DOHH2 (cell line): ENCODE measurements around the gene SYTL1.

Experiments
- H3F3A ChIP-seq: fragments of 200-600 bp; sonication (generic), shearing (Covaris generic); 2 replicates; pipeline ENCODE4 v1.6.0; 2016; ENCODE audit warnings: antibody characterized with exemption, mild to moderate bottlenecking; ENCODE audit not compliant: control insufficient read depth, insufficient read depth
- H3K27ac ChIP-seq: fragments of 200-600 bp; sonication (generic); 2 replicates; pipeline ENCODE4 v1.5.1; 2014; ENCODE audit warnings: low read depth, mild to moderate bottlenecking, low read length, moderate library complexity
- H3K27me3 ChIP-seq: fragments of 200-600 bp; sonication (generic); 2 replicates; pipeline ENCODE4 v1.6.1; 2014; ENCODE audit warnings: mild to moderate bottlenecking, low read length, mixed read lengths; ENCODE audit not compliant: control insufficient read depth
- H3K36me3 ChIP-seq: fragments of 200-600 bp; sonication (generic); 2 replicates; pipeline ENCODE4 v1.6.1; 2014; ENCODE audit warnings: mild to moderate bottlenecking, low read length, moderate library complexity, mixed read lengths; ENCODE audit not compliant: control insufficient read depth
- H3K4me1 ChIP-seq: fragments of 200-600 bp; sonication (generic); 2 replicates; pipeline ENCODE4 v1.6.1; 2014; ENCODE audit warnings: mild to moderate bottlenecking, low read length, mixed read lengths; ENCODE audit not compliant: control insufficient read depth
- H3K4me2 ChIP-seq: fragments of 200-600 bp; sonication (generic); 2 replicates; pipeline ENCODE4 v1.6.0; 2014; ENCODE audit warnings: mild to moderate bottlenecking, low read length, moderate library complexity
- H3K4me3 ChIP-seq: fragments of 200-600 bp; sonication (generic); 2 replicates; pipeline ENCODE4 v1.5.1; 2014; ENCODE audit warnings: mild to moderate bottlenecking, low read length, mixed read lengths
- H3K79me2 ChIP-seq: fragments of 200-600 bp; sonication (generic); 2 replicates; pipeline ENCODE4 v1.6.1; 2014; ENCODE audit warnings: mild to moderate bottlenecking, low read length, mixed read lengths; ENCODE audit not compliant: control insufficient read depth
- H3K9me2 ChIP-seq: fragments of 200-600 bp; sonication (generic); replicated peaks from 2 replicates; pipeline ENCODE4 v1.6.1; 2014; ENCODE audit warnings: mild to moderate bottlenecking, low read length, mixed read lengths; ENCODE audit not compliant: control insufficient read depth
- H3K9me3 ChIP-seq: fragments of 200-600 bp; sonication (generic); 2 replicates; pipeline ENCODE4 v1.6.1; 2014; ENCODE audit warnings: antibody characterized with exemption, low read length, mixed read lengths; ENCODE audit not compliant: control insufficient read depth, insufficient read depth
- H4K20me1 ChIP-seq: fragments of 200-600 bp; sonication (generic); 2 replicates; pipeline ENCODE4 v1.6.0; 2014; ENCODE audit warnings: low read depth, mild to moderate bottlenecking, antibody characterized with exemption, low read length, moderate library complexity; ENCODE audit not compliant: control insufficient read depth, insufficient read depth
- EZH2phosphoT487 ChIP-seq: fragments of 200-600 bp; sonication (generic); IDR thresholded peaks from 2 replicates; pipeline ENCODE4 v1.6.1; 2017; ENCODE audit warnings: borderline replicate concordance, mild to moderate bottlenecking, antibody characterized with exemption, low read length, moderate library complexity, mixed read lengths
- TF ChIP-seq, protein P1 (sequence below): fragments of 200-600 bp; sonication (generic); IDR thresholded peaks from one replicate; pipeline ENCODE4 v1.5.1; 2014; ENCODE audit warnings: antibody characterized with exemption, mild to moderate bottlenecking, low read depth, low read length; ENCODE audit not compliant: poor library complexity, severe bottlenecking

Gene SYTL1

DNA sequence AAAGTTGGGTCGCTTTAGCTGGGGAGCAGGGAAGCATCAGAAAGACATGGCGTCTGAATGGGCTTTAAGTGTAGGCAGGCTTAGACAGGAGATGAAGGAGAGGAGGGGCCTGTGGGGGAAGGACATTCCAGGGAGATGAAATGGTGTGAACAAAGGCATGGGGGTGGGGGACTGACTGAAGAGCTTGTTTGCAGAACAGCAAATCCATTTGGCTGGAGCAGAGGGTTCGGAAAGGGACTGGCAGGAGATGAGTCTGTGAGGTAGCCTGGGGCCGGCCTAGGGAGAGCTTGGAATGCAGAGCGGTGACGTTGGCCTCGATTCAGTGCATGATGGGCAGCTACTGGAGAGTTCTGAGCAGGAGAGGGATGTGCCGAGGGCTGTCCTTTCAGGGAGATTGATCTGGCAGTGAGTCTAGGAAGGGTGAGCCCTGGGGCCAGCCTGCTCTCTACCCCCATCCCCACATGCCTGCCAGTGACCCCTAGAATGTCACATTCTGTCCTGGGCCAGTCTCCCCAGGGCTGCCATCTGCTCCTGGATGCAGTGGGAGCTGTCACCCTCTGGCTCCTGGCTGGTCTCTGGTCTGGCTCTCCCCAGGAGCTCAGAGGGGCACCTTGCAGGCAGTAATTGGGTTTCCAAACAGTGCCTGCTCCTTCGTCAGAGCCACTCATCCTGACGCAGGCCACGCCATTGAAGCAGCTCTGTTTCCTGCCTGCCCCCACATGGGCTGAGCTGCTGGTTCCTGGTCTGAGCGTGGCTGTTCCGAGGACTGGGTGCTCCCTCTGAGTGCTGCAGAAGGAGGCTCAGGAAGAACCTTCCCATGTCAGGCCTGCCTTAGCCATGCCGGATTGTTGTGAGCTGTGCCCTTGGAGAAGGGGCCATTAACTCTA, 42.2 kb upstream of the SYTL1 start:
- Histone ChIP-seq H3K4me1 (peaks cover 11% of the 10 kb centered on the region), H3K4me3 (no peak overlapping the region), H3K9me2 (no peaks in the 10 kb centered on the region), H3K4me2 (peak overlapping the region; percentile 36; the same call in 1 of the 2 replicates), H3F3A (no peaks in the 10 kb centered on the region), H3K27ac (no peak overlapping the region), H3K79me2 (no peaks in the 10 kb centered on the region), H3K27me3 (no peaks in the 10 kb centered on the region), H4K20me1 (no peaks in the 10 kb centered on the region), H3K9me3 (no peaks in the 10 kb centered on the region), H3K36me3 (peaks cover 12% of the 10 kb centered on the region)
- no peak for TF ChIP-seq EZH2phosphoT487
- TF ChIP-seq, protein P1, sequence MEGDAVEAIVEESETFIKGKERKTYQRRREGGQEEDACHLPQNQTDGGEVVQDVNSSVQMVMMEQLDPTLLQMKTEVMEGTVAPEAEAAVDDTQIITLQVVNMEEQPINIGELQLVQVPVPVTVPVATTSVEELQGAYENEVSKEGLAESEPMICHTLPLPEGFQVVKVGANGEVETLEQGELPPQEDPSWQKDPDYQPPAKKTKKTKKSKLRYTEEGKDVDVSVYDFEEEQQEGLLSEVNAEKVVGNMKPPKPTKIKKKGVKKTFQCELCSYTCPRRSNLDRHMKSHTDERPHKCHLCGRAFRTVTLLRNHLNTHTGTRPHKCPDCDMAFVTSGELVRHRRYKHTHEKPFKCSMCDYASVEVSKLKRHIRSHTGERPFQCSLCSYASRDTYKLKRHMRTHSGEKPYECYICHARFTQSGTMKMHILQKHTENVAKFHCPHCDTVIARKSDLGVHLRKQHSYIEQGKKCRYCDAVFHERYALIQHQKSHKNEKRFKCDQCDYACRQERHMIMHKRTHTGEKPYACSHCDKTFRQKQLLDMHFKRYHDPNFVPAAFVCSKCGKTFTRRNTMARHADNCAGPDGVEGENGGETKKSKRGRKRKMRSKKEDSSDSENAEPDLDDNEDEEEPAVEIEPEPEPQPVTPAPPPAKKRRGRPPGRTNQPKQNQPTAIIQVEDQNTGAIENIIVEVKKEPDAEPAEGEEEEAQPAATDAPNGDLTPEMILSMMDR: no peak

DNA sequence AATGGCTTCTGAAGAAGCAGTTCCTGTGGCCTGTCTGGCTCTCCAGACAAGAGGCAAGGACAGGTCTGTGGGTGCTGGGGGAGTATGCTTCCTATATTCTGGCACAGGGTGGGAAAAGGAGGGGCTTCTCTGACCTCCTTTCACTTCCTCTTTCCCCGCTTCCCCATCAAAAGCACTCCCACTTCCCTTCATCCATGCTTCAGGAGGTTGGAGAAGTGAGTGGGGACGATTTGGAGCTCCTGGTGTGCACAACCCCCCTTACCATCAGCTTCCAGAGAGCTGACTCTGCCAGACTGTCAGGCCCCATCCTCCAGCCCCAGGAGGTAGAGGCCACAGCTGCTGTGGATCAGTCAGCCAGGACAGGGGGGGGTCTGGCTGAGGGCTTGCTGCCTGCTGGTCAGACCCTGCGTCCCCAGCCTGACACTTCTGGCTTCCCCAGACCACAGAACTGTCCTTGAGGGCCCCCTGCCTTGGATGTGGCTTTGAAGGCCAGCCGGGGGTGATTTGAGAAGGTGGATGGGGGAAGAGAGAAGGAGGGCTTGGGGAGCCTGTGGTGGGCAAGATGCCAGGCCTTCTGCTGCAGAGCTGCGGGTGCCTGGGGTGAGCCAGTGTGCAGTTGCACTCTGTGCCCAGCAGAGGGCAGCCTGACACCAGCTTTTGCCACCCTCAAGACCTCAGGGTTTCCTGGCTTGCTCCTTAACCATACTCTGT, 41.3 kb upstream of the SYTL1 start:
- H4K20me1 ChIP-seq: no peaks in the 10 kb centered on the region
- H3K27me3 ChIP-seq: no peaks in the 10 kb centered on the region
- peaks cover 11% of the 10 kb centered on the region for H3K4me1 ChIP-seq
- no peak overlapping the region for H3K27ac ChIP-seq
- peaks cover 12% of the 10 kb centered on the region for H3K36me3 ChIP-seq
- H3F3A ChIP-seq: no peaks in the 10 kb centered on the region
- no peak overlapping the region for H3K4me3 ChIP-seq
- H3K79me2 ChIP-seq: no peaks in the 10 kb centered on the region
- no peaks in the 10 kb centered on the region for H3K9me3 ChIP-seq
- TF ChIP-seq, protein P1: peak; percentile 93
- no peak for TF ChIP-seq EZH2phosphoT487
- H3K9me2 ChIP-seq: no peaks in the 10 kb centered on the region
- H3K4me2 ChIP-seq: peak overlapping the region; percentile 36

DNA sequence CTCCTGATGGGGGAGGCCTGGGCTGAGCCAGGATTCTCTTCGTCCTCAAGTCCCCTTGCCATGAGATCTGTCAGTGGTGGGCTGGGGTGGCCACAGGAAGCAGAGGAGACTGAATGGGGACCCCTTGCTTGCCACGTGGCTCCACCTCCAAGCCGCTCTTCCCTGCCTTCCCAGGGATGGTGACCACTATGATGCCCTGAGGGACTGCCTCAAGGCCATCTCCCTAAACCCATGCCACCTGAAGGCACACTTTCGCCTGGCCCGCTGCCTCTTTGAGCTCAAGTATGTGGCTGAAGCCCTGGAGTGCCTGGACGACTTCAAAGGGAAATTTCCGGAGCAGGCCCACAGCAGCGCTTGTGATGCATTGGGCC, 40.8 kb upstream of the SYTL1 start:
- H3F3A ChIP-seq: no peaks in the 10 kb centered on the region
- H3K4me3 ChIP-seq: no peak overlapping the region
- H3K27me3 ChIP-seq: no peaks in the 10 kb centered on the region
- H3K4me1 ChIP-seq: peaks cover 11% of the 10 kb centered on the region
- H3K4me2 ChIP-seq: no peak overlapping the region
- H3K79me2 ChIP-seq: no peaks in the 10 kb centered on the region
- H3K36me3 ChIP-seq: peaks cover 12% of the 10 kb centered on the region
- no peaks in the 10 kb centered on the region for H3K9me2 ChIP-seq
- no peak overlapping the region for H3K27ac ChIP-seq
- H3K9me3 ChIP-seq: no peaks in the 10 kb centered on the region
- no peak for TF ChIP-seq EZH2phosphoT487
- TF ChIP-seq, protein P1: peak; percentile 49
- H4K20me1 ChIP-seq: no peaks in the 10 kb centered on the region
